NB4 (cell line): ENCODE results near the gene LPAR1.

ENCODE experiments used
- DNase-seq: peaks from one replicate; pipeline ENCODE4 v3.0.0; 2010; ENCODE audit warnings: low read depth
- H3K4me3 ChIP-seq: one replicate; pipeline ENCODE4 v1.5.1; 2011; ENCODE audit warnings: mild to moderate bottlenecking, low read depth, low read length, moderate library complexity
- CTCF ChIP-seq: IDR thresholded peaks from one replicate; pipeline ENCODE4 v1.5.1; 2012; ENCODE audit warnings: low read depth, low read length
- MAX ChIP-seq: IDR thresholded peaks from 2 replicates; pipeline ENCODE4 v1.6.1; 2011; ENCODE audit warnings: low read depth, low read length
- MYC ChIP-seq: IDR thresholded peaks from 2 replicates; pipeline ENCODE4 v1.6.1; 2011; ENCODE audit warnings: low read depth, low read length
- POLR2A ChIP-seq: IDR thresholded peaks from 2 replicates; pipeline ENCODE4 v1.6.1; 2011; ENCODE audit warnings: mild to moderate bottlenecking; ENCODE audit not compliant: insufficient read length; ENCODE audit errors: extremely low read depth

Gene LPAR1

GRCh38 chr9:111038331-111039230 is at the start of gene LPAR1:
Gene LPAR1, minus strand, starts transcription at chr9:111038470. Its CDS starts 66,353 bp downstream, at chr9:110972117.
- no peak for TF ChIP-seq MYC
- TF ChIP-seq MAX, result no peak
- no peak for TF ChIP-seq CTCF
- TF ChIP-seq POLR2A, result no peak
- H3K4me3 ChIP-seq, result no peak within 1 kb of the TSS

GRCh38 chr9:111078391-111079038 is 40.2 kb upstream of the LPAR1 start:
- no peak overlapping the region for H3K4me3 ChIP-seq
- no peak for DNase-seq
- TF ChIP-seq POLR2A (no peak), CTCF (no peak), MYC (no peak), MAX (no peak)

More at GRCh38 chr9:111038331-111039230, at the start of gene LPAR1:
- DNase-seq, result no peak

- H3K4me3 ChIP-seq, result no peak overlapping the region
- TF ChIP-seq POLR2A (no peak), CTCF (no peak), MAX (no peak), MYC (no peak)
- DNase-seq, result no peak
Measured at GRCh38 chr9:111076519-111076918, 38.2 kb upstream of the LPAR1 start.

- no peak for DNase-seq
- TF ChIP-seq POLR2A (no peak), MYC (no peak), CTCF (no peak), MAX (no peak)
- H3K4me3 ChIP-seq, result no peak overlapping the region
Measured at GRCh38 chr9:111076042-111076441, 37.8 kb upstream of the LPAR1 start.

GRCh38 chr9:111074395-111074794 is 36.1 kb upstream of the LPAR1 start:
- TF ChIP-seq MAX (no peak), MYC (no peak), POLR2A (no peak), CTCF (no peak)
- DNase-seq, result peak; percentile 56
- H3K4me3 ChIP-seq, result no peak overlapping the region
